Gastrocnemius medialis (tissue), 4 donors: ENCODE results near the gene ANAPC16.
A peak's percentile ranks its signal among the peaks of the same experiment; 100 is the strongest.

Source experiments
- POLR2A ChIP-seq, 2 donors: fragments of 450-650 bp; IDR thresholded peaks; one replicate each; pipeline ENCODE4 v1.6.1; 2017; ENCODE audit warnings: antibody characterized with exemption in 2 of 2, mild to moderate bottlenecking in 2 of 2, moderate library complexity in 2 of 2
- TF ChIP-seq, protein P1 (sequence below), 5 experiments: fragments of 450-650 bp in 3 of 5; fragments of 200-600 bp in 2 of 5; sonication (generic) in 2 of 5; IDR thresholded peaks in 4 of 5; conservative IDR thresholded peaks in 1 of 5; 1 replicate in 4 of 5; 2 replicates in 1 of 5; pipeline ENCODE4 v1.5.1; 2016 to 2019; ENCODE audit warnings: antibody characterized with exemption in 5 of 5, mild to moderate bottlenecking in 3 of 5, moderate library complexity in 3 of 5

- peak in 1 of 2 donors; percentile 8 for TF ChIP-seq POLR2A (IDR thresholded peaks at IDR 0.05)
- TF ChIP-seq, protein P1, sequence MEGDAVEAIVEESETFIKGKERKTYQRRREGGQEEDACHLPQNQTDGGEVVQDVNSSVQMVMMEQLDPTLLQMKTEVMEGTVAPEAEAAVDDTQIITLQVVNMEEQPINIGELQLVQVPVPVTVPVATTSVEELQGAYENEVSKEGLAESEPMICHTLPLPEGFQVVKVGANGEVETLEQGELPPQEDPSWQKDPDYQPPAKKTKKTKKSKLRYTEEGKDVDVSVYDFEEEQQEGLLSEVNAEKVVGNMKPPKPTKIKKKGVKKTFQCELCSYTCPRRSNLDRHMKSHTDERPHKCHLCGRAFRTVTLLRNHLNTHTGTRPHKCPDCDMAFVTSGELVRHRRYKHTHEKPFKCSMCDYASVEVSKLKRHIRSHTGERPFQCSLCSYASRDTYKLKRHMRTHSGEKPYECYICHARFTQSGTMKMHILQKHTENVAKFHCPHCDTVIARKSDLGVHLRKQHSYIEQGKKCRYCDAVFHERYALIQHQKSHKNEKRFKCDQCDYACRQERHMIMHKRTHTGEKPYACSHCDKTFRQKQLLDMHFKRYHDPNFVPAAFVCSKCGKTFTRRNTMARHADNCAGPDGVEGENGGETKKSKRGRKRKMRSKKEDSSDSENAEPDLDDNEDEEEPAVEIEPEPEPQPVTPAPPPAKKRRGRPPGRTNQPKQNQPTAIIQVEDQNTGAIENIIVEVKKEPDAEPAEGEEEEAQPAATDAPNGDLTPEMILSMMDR (IDR thresholded peaks at IDR 0.05 in 4 of 5, conservative IDR thresholded peaks at IDR 0.05 in 1 of 5): peak in 2 of 5 experiments; percentile 13 to 27
Observed at GRCh38 chr10:72243822-72244437, 28.1 kb downstream of the ANAPC16 start.
